GM12891 (cell line): ENCODE measurements around the gene MMP24OS.
"Not testable (repeated sequence)": the region's sequence is repeated elsewhere in the genome, so short reads cannot be mapped to it uniquely, and the experiment has no call there.

ENCODE experiments used
- DNase-seq: peaks from one replicate; pipeline ENCODE4 v3.0.0; 2011; ENCODE audit warnings: low spot score; ENCODE audit not compliant: insufficient read length
- FAIRE-seq: peaks from 2 replicates; lab custom pipeline; 2011; peaks lifted over from hg19 to GRCh38; lab: Jason Lieb, UNC
- PAX5 ChIP-seq: IDR thresholded peaks from 2 replicates; pipeline ENCODE4 v1.6.1; 2011; ENCODE audit warnings: low read length, moderate library complexity, mild to moderate bottlenecking; ENCODE audit not compliant: insufficient read depth, severe bottlenecking
- POLR2A ChIP-seq: IDR thresholded peaks from 2 replicates; pipeline ENCODE4 v1.6.1; 2011; ENCODE audit warnings: low read depth, low read length, control low read depth
- POLR2AphosphoS5 ChIP-seq: IDR thresholded peaks from 2 replicates; pipeline ENCODE4 v1.6.1; 2011; ENCODE audit warnings: low read depth, low read length, control low read depth
- POU2F2 ChIP-seq: IDR thresholded peaks from 2 replicates; pipeline ENCODE4 v1.6.1; 2011; ENCODE audit warnings: low read depth, mild to moderate bottlenecking, control low read depth, low read length, moderate library complexity
- SPI1 ChIP-seq: IDR thresholded peaks from 2 replicates; pipeline ENCODE4 v1.6.1; 2011; ENCODE audit warnings: low read depth, low read length, control low read depth
- TAF1 ChIP-seq: IDR thresholded peaks from 2 replicates; pipeline ENCODE4 v1.6.1; 2011; ENCODE audit warnings: low read depth, low read length, control low read depth

The MMP24OS gene

DNA sequence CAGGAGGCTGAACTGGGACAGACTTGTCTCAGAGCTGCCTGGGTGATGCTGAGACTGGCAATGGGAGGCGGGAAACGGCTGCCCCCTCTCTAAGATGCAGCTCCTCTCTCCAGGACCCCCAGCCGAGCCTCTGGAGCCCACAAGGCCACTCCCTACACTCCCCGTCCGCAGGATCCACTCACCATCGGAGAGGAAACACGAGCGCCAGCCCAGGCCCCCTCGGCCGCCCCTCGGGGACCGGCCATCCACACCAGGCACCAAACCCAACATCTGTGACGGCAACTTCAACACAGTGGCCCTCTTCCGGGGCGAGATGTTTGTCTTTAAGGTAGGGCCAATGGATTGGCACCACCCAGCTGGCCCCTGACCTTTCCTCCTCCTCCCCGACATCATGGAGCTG is 10.8 kb downstream of the MMP24OS start:
- no peak for DNase-seq
- TF ChIP-seq TAF1 (no peak), POLR2A (no peak), POLR2AphosphoS5 (no peak), SPI1 (no peak), POU2F2 (no peak), PAX5 (no peak)
- FAIRE-seq: no peak

DNA sequence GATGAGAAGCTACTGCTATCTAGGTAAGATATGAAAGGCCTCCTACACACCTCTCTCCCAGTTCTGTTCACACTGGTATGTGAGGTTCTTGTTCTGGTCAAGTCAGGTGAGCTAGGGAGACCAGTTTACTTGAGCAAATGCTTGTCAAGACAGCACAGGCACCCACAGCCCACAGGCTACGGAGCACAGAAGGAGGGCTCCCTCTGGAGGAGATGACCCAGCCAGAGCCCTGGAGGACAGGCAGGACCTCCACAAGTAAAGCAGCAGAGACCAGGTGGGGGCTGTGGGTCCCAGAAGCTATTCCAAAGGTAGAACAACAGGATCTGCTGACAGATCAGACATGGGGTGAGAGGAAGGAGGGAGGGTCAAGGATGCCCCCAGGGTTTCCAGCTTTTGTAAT is 13.2 kb downstream of the MMP24OS start:
- TF ChIP-seq POLR2A (no peak), PAX5 (no peak), TAF1 (no peak), POU2F2 (no peak), SPI1 (no peak), POLR2AphosphoS5 (no peak)
- FAIRE-seq (no peak), DNase-seq (no peak)

DNA sequence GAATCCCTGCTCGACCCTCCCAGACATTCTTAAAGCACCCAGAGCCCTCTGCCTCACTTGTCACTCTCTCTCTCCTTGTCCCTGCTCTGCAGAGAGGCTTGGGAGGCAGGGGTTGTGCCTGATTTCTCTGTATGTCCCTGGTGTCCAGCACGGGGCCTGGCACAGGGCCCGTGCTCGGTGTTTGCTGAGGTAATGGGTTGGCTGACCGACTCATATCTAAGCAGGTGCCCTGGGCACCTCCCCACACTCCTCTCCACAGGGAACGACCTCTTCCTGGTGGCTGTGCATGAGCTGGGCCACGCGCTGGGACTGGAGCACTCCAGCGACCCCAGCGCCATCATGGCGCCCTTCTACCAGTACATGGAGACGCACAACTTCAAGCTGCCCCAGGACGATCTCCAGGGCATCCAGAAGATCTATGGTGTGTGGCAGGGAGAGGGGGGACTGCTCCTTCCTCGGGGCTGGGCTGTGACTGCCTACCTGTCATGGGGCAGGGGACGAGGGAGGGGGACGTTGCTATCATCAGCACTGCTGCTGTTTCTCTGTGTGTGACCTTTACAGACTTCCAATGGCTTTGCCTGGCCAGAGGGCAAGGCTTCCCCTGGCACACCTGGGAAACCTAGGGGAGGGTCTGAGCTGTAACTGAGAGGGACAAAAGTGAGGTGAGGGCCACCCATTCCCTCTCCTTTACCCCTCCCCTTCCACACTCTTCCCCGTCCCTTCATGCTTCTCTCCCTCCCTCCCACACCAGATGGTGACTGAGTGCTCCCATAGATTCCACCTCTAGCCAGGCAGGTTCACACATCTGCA is 14.2 kb downstream of the MMP24OS start:
- FAIRE-seq: no peak
- TF ChIP-seq TAF1 (no peak), POU2F2 (no peak), SPI1 (no peak), PAX5 (no peak), POLR2AphosphoS5 (no peak)

DNA sequence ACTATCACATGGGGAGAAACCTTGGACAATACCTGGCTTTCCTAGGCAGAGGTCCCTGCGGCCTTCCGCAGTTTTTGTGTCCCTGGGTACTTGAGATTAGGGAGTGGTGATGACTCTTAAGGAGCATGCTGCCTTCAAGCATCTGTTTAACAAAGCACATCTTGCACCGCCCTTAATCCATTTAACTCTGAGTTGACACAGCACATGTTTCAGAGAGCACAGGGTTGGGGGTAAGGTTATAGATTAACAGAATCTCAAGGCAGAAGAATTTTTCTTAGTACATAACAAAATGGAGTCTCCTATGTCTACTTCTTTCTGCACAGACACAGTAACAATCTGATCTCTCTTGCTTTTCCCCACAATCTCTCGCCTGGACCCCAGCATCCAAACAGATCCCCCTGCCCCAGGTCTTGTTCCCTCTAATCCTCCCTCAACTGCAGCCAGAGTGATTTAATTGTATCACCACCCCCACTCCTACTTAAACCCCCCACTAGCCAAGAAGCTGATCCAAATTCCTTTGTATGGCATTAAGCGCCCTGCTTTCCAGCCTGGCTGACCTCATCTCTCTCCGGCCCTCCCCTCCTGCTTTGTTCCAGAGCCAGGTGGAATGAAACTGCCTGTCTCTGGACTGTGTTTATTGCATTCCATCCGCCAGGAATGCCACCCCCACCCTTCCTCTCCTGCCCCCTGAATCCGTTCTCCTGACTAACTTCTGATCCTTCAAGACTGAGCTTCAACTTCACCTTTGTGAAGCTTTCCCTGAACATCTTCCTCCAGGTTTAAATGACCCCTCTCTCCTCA is 15.0 kb downstream of the MMP24OS start:
- not testable (repeated sequence) for DNase-seq, FAIRE-seq

More for the DNA sequence above, 14.2 kb downstream of the MMP24OS start:
- DNase-seq: no peak

DNA sequence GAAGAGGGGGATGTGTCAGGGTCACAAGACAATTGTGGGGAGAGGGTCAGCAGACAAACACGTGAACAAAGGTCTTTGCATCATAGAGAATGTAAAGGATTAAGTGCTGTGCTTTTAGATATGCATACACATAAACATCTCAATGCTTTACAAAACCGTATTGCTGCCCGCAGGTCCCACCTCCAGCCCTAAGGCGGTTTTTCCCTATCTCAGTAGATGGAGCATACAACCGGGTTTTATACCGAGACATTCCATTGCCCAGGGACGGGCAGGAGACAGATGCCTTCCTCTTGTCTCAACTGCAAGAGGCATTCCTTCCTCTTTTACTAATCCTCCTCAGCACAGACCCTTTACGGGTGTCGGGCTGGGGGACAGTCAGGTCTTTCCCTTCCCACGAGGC is 15.6 kb downstream of the MMP24OS start:
- not testable (repeated sequence) for FAIRE-seq, DNase-seq

DNA sequence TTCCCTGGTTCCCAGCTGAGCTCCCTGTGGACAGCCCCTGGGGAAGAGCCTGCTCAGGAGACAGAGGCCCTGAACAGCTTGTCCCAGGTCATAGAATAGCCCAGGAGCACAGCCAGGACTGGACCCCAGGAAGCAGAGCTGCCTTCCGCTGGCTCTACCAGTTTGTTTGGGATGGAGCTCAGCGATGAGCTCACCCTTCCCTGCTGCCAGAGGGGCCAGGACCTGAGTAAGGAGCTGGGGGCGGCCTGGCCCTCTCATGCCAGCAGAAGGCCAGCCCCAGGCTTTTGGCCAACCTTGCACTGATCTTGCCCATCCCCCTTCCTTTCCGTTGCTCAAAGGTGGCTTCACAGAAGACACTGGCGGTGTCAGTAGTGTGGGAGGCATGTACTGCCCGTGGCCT is 17.5 kb downstream of the MMP24OS start:
- FAIRE-seq (no peak), DNase-seq (no peak)
- TF ChIP-seq POLR2A (no peak), POLR2AphosphoS5 (no peak), TAF1 (no peak), PAX5 (no peak), SPI1 (no peak), POU2F2 (no peak)

DNA sequence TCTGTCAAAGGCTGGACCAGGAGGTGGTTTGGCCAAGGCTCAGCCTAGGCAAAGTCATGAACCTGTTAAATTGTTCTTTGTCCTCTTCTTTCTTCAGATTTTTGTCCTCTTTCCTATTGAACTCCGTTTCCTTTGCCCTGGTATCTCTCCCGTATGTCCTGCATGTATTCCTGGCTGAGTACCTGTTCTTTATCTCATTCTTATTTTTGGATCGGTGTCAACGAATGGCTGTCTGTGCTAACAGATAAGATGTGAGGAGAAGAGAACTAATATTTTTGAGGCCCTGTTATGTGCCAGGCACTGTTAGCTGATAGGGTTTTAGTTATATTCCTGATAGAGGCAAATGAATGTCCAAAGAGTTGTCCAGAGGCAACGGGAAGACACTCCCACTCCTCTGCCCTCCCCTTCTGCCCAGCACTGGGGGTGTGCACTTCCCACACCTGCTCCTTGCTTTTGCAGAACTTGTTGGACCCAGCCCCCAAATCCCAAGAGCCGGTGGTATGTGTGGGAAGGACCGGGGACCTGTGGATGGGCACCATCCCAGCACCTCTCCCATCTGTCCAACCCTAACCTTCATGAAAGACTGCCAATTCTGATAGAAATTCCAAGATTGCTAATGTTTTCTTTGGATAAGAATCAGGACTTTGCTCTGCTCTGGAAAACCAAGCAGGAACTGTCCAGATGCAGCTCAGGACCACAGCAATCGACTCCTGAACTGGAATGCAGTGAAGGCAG is 20.6 kb downstream of the MMP24OS start:
- DNase-seq (no peak), FAIRE-seq (no peak)
- no peak for TF ChIP-seq PAX5
- no peak for TF ChIP-seq POU2F2
- no peak for TF ChIP-seq POLR2AphosphoS5
- no peak for TF ChIP-seq POLR2A
- no peak for TF ChIP-seq SPI1
- no peak for TF ChIP-seq TAF1

DNA sequence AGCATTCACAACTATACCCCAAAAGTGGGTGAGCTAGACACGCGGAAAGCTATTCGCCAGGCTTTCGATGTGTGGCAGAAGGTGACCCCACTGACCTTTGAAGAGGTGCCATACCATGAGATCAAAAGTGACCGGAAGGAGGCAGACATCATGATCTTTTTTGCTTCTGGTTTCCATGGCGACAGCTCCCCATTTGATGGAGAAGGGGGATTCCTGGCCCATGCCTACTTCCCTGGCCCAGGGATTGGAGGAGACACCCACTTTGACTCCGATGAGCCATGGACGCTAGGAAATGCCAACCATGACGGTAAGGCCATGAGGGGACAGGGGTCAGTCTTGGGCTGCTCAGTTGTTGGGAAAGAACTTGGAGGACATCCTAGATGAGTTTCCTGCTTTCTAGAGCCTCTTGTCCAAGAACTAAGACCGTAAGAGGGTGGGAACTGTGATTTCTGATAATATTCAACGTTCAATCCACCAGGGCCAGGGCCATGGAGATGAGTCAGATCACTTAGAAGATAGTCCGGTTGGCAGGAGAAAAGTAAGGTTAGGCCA is 23.4 kb downstream of the MMP24OS start:
- DNase-seq: no peak
- TF ChIP-seq POLR2AphosphoS5 (no peak), POU2F2 (no peak), POLR2A (no peak), SPI1 (no peak), TAF1 (no peak), PAX5 (no peak)
- no peak for FAIRE-seq

DNA sequence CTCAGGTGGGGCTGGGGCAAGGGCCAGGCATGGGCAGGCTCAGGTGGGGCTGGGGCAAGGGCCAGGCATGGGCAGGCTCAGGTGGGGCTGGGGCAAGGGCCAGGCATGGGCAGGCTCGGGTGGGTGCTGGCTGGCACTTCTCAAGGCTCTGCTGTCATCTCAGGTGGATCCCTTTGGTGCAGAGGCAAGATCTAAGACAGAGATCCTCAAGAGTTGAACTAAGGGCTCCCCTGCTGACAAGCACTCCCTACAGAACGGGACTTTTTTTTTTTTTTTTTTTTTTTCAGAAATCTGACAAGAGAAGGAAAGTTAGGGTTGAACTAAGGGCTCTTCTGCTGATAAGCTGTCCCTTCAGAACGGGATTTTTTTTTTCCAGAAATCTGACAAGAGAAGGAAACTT is 24.9 kb downstream of the MMP24OS start:
- FAIRE-seq (no peak), DNase-seq (no peak)
- TF ChIP-seq TAF1 (no peak), POU2F2 (no peak), SPI1 (no peak), POLR2A (no peak), PAX5 (no peak), POLR2AphosphoS5 (no peak)

DNA sequence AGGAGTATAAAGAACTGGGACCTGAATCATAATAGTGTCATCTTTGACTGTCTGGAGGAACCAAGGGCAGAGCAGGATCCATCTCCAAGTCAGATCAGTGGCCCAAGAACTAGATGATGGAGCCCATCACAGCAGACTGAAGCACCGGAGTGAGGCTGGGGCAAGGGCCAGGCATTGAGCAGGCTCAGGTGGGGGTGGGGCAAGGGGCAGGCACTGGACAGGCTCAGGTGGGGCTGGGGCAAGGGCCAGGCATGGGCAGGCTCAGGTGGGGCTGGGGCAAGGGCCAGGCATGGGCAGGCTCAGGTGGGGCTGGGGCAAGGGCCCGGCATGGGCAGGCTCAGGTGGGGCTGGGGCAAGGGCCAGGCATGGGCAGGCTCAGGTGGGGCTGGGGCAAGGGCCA is 25.3 kb downstream of the MMP24OS start:
- not testable (repeated sequence) for DNase-seq, FAIRE-seq
